Astrocyte of the hippocampus (primary cell): Measurements from ENCODE around the gene CUL1.

ENCODE experiments used
- DNase-seq: peaks from one replicate; pipeline ENCODE4 v3.0.0; 2011; ENCODE audit warnings: low read depth, low spot score

The CUL1 gene

DNA sequence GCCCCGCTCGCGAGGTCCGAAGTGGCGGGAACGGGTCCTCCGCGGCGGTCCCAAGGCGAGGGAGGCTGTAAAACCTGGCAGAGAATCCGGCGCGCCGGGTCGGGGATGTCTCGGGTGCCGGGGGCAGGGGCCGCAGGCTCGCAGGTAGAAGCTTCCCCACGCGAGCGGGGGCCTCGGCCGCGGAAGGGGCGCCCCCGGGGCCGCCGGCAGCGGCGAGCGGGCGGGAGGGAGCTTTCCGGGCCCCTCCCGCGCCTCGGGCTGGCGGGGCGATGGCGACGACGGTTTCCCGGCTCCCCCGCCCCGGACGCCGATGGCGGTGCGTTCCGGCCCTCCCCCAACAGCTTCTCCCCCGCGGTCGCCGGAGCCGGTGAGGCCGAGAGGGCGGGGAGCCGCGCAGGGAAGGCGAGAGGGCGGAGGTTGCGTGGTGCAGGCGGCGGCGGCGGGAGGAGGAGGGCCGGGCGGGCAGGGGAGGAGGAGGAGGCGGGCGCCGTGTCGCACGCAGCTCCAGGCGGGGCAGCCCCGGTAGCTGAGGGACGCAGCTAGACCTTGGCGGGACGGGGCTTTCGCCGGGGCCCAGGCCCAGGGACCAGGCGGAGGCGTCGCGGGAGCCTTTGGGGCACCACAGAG lies at the start of gene CUL1:
CUL1 (plus strand) TSS at position 507 of the 627 bp plus-strand sequence. CDS start 31,220 bp downstream, outside the sequence.
- DNase-seq = peak; percentile 89

DNA sequence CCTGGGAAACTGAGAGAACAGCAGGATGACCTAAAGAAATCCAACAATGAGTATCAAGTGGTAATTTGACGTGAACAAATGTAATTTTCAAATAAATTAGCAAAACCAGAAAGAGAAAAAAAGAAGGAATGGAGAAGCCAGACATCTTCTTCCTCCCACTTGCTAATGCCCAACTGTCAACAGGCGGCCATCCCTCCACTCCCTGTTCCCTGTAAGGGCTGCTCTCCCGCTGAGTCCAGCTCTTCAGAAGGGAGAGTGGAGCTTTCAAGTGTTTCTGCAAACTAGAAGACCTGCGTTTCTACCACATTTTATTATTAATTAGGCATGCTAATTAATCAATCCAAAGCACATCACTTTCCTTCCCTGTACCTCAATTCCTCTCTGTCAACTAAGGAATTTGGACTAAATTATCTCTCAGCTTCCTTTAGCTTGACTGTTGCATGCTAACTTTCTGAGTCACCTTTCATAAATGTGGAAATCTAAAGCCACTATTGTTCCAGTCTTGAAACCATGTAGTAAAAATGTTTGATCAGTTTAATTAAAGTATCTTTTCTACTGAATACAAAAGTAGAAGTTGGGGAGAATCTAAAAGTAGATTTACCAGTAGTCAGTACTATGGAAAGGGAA lies 48.4 kb upstream of the CUL1 start:
- peak; percentile 76 for DNase-seq

DNA sequence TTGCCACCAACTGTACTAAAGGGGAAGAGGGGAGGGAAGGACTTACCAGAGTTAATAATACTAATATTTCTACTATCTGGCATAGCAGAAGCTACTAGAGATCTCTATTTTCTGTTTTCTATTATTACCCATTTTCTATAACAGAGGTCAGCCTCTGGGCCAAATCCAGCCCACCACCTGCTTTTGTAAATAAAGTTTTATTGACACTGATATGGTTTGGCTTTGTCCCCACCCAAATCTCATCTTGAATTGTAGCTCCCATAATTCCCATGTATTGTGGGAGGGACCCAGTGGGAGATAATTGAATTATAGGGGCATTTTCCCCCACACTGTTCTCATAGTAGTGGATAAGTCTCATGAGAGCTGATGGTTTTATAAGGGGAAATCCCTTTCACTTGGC lies 45.9 kb upstream of the CUL1 start:
- no peak for DNase-seq

DNA sequence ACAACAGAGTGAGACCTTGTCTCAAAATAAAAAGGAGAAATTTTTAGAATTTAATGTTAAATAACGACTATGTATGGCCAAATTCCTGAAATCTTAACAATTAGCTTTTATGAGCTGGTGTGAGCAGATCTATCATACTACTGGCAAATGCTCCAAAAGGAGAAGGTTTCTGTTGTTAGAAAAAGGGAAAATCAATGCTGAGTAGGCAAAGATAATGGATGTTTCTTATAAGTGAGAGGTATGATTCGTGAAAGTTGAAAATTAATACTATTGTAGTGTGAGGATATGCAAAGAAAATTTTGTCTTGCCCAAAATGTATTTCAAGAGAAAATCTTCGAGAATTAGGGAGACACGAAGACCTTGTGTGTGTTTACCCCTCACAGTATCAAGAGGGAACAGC lies 40.8 kb upstream of the CUL1 start:
- no peak for DNase-seq

DNA sequence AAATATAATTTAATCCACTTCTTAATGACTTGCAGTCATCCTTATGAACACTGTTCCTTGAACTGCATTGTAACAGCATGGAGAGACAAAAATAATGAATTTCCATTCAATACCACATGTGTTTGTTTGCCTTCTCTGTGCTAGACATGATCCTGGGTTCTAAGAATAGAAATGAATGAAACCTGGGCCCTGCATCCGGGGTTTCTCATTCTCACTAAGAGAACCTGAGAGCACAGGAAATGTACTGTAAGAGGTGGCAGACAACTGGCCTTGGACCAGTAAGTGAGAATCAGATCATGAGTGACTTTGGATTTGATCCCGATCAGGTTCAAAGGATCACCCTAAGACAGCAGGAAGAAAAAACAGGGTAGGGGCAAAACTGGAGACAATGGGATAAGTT lies 37.2 kb upstream of the CUL1 start:
- no peak for DNase-seq

DNA sequence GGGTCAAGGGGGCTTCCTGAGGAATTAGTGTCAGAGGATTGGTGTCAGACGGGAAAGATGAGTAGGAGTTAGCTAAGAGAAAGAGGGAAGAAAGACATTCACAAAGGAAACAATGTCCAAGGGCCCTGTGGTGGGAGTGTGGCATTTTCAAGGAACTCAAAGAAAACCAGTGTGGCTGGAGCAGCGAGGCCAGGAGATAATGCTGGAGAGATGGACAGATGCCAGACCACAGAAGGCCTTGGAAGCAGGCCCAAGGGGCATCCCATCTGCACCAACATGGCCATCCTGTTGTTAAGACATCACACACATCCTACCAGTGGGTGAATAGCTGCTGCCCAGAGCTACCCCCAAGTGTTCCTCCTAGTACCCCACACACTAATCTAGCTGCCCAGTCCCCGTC lies 36.1 kb upstream of the CUL1 start:
- DNase-seq = peak; percentile 40

DNA sequence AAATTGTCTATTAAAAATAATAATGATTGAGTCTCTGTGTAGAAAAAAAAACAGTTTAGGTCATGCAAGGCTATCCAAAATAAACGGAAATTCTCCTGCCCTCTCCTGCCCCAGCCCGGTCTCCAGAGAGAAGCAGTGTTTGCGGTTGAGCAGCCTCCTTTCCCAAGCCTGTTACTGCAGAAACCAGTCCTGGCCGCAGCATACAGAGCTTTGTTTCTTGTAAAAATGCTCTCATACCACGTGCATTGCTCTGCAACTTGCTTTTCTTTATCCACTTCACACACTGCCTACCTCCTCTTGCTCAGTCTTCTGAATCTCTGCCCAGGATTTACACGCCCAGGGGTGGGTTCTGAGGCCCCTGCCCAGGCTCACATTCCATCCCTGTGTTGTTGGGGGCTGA lies 34.4 kb upstream of the CUL1 start:
- DNase-seq = peak; percentile 83

DNA sequence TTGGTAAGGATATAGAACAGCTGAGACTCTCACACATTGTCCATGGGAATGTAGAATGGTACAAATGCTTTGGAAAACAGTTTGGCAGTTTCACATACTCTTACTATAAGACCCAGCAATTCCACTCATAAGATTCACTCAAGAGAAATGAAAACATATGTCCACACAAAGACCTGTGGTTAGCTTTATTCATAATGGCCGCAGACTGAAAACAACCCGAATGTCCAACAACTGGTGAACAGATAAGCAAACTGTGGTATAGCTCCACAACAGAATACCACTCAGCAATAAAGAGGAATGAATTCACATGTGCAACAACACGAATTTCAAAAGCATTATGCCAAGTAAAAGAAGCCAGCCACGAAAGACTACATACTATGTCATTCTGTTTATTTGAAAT lies 33.5 kb upstream of the CUL1 start:
- peak; percentile 43 for DNase-seq

DNA sequence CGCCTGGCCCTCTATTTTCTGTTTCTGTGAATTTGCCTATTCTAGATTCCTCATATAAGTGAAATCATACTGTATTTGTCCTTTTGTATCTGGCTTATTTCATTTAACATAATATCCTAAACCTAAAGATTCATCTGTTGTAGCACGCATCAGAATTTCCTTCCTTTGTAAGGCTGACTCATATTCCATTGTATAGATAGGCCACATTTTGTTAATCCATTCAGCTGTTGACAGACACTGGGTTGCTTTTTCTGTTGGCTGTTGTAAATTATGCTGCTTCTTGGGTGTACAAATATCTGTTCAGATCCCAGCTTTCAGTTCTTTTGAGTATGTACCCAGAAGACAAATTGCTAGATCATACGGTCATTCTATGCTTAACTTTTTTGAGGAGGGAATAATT lies 28.8 kb upstream of the CUL1 start:
- no peak for DNase-seq

DNA sequence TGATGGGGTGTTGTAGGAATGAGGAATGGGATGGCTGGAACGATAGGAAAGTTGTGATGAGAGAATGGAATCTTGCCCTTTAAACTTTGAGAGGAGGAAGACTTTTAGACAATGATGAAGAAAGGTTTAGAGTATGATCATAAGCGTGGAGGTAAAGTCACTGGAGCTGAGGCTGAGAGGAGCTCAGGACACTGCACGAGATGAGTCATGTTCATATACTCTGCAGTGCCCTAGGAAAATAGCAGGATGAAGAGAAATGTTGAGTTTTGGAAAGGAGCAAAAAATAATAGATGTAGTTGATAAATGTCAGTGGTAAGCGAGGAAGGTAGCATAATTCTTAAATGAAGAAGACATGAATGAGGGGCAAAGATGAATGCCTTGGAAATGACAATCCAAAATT lies 28.3 kb upstream of the CUL1 start:
- no peak for DNase-seq

DNA sequence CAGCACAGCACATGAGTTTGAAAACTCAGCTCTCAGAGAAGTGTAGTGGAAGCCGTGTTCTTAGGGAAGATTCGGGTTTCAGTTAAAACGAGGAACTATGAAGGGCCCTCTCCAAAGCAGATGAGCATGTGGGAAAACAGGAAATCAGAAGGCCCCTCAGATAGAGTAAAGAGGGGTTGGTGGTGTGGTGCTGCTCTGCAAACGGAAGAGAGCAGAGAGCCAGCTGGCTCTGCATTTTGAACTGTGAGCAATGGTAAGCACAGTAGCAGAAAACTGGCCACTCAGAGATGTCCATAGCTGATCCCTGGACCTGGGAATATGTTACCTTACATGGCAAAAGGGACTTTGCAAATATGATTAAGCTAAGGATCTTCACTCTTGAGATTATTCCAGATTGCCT lies 27.9 kb upstream of the CUL1 start:
- DNase-seq = no peak

DNA sequence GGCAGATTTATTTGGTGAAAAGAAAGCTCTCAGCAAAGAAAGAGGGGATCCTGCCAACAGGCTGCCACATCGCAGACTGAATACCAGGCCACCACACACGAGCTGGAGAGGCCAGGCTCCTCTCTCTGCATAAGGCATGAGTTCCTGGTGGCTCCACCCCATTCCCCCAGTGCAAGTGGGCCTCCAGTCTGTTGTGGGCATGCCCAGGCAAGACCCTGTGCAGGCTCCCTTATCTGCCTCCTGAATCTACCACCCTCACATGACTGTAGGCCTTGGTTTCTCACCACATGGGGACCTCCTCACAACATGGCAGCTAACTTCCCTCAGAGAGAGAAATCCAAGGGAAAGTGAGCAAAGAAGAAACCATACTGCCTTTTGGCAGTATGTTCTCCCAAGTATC lies 26.7 kb upstream of the CUL1 start:
- no peak for DNase-seq

DNA sequence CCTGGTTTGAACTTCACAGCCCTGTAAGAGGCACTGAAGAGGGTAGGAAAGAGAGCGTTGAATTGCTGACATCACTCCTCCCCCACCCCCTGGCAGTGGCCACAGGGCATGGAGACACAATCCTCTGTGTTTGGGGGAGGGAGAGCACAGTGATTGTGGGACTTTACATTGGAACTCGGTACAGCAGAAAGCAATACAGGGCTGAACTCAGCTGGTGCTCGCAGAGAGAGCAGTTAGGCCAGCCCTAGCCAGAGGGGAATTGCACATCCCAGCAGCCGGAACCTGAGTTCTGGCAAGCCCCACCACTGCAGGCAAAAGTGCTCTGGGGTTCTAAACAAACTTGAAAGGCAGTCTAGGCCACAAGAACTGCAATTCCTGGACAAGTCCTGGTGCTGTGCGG lies 24.0 kb upstream of the CUL1 start:
- DNase-seq = no peak

DNA sequence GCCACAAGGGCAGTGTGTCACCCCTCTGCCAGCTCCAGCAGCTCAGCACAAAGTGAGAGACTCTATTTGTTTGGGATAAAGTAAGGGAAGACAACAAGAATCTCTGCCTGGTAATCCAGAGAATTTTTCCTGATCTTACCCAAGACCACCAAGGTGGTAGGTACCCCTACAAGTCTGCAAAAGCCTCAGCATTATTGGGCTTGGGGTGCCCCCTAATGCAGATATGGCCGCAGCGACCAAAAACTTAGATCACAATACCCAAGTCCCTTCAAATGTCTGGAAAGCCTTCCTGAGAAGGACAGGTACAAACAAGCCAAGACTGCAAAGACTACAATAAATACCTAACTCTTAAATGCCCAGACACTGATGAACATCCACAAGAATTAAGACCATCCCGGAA lies 22.4 kb upstream of the CUL1 start:
- DNase-seq = no peak

DNA sequence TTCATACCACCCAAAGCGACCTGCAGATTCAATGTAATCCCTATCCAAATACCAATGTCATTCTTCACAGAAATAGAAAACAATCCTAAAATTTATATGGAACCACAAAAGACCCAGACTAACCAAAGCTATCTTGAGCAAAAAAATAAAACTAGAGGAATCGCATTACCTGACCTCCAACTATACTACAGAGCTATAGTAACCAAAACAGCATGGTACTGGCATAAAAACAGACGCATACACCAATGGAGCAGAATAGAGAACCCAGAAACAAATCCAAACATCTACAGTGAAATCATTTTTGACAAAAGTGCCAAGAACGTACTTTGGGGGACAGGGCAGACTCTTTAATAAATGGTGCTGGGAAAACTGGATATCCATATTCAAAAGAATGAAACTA lies 16.9 kb upstream of the CUL1 start:
- DNase-seq = no peak

DNA sequence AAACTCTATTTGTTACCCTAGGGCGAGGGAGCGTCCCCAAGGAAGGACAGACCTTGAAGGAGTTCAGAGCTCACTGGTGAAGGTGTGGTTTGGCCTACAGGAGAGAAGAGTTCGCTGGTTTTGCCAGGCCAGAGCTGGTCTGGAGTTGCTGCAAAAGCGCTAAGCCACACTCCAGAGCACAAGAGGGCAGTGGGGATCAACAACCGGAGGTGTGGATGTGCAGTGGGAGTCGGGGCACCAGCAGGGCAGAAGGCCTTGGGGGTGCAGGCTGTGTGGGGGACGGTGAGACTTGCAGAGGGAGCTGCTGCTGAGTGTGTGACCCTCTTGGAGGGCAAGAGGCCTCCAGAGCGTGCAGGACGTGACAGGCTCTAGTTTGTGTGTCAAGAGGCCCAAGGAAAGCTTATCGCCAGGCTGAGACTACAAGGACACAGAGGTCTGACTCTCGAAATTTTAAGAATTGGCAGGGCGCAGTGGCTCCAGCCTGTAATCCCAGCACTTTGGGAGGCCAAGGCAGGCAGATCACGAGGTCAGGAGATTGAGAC lies 14.3 kb upstream of the CUL1 start:
- no peak for DNase-seq

DNA sequence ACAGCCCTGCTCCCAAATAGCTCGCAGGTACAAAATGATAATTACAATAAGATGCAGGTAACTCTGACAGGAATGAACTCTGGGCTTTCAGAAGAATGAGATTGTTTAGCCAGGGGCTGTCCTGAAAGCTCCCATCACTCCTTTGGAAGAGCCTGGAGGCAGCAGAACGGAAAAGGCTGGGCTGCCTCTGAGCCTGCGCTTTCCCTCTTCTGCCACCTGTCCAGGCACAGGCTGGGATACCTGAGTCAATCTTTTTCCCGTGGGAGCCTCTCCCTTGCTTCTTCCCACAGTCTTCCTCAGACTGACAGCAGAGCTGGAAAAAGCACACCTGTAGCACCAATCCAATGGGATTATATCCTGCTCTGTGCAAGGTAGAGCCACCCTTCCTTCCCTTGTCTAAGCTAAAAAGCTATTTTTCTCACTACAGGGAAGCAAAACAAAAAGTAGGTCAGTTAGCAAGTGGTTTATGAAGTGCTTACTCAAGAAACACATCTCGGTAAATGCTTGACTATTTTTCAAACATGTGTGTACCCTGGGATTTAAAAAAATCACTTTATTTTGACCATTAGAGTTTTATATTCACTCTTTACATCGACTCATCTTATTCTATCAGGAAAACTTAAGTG lies 12.3 kb upstream of the CUL1 start:
- DNase-seq = no peak

DNA sequence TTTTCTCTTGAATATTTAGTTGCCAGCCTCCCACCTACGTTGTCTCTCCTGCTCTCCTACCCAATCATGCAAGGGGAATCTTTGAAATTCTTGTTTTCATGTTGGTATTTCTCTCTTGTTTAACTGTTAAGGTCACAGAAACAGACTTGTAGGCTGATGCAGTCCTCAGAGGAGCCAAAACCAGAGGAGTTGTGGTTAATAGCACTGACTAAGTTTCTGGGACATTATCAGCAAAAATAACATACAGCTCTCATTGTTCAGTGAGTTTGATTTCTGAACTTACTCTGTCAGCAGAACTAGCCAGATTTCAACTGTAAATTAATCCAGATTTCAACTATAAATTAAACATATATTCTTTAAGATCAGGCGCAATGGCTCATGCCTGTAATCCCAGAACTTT lies 11.1 kb upstream of the CUL1 start:
- peak; percentile 72 for DNase-seq

DNA sequence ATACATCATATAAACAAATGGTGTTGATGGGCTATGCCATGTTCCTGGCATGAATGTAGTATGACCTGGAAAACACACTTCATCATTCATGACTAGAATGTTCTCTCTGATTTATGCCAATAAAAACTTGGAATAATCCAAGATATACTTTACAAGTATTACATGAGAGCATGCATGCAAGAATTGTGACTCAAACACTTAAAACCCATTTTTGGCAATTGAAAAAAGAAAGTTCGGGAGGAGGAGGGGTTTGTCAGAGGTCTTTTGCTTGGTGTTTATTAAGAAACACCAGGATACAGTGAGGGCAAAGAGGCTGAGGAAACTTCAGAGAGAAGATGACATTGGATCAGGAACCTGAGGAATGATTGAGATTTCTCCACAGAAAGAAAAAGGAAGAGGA lies 10.2 kb upstream of the CUL1 start:
- DNase-seq = no peak

DNA sequence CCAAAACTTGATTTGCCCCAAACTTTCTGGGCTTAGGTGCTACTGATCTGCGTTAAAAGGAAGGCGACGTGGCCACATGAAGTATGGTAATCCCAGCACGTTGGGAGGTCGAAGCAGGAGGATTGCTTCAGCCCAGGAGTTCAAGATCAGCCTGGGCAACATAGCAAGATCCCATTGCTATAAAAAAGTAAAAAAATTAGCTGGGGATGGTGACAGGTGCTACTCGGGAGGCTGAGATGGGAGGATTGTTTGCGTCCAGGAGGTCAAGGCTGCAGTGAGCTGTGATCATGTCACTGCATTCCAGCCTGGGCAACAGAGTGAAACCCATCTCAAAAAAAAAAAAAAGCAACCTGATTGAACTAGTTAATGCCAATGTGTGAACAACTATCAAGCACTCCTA lies 5.1 kb upstream of the CUL1 start:
- DNase-seq = no peak

DNA sequence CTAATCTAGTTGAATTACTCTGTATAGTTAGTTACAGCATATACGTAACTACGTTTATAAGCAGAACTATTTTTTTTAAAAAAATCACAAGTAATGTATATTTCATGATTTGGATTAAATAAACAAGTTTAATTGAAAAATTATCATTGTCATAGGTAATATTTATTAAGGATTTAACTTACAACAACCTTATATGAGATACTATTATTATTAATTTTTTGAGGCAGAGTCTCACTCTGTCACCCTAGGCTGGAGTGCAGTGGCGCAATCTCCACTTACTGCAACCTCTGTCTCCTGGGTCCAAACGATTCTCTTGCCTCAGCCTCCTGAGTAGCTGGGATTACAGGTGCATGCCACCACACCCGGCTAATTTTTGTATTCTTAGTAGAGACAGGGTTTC lies 4.1 kb upstream of the CUL1 start:
- DNase-seq = no peak

DNA sequence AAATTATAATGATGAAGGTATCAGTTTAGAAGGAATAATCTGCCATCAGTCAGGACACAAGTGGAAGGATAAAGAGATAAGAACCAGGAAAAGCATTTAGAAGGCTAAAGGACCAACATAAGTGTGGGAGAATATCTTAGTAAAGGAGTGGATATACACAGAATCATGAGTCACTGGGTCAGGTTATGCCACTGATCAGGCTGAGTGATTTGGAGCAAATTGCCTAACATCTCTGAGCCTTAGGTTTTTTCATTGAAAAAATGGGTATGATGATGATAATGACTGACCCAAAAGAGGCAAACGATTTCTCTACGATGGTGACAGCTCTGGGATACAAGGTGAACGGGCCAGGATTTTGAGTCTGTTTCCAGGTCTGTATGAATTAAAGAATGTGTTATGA lies 2.8 kb upstream of the CUL1 start:
- no peak for DNase-seq

DNA sequence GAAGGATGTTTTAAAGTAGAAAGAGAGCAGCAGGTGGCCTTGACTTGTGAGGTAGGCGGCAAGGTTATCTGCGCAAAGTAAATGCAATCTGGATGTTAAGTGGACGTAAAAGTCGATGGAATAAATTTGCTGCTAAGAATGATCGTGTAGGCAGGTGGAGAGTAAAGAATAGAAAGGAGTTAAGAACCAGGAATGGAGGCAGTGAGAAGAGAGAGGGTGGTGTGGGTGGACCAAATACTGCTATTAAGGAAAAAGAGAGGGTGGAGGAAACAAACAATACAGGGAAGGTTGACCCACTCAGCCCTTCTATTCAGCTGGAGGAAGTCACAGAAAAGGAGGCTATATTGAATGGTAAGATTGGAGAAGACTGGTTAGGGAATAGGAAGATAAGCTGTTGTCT lies 1.9 kb upstream of the CUL1 start:
- DNase-seq = no peak
